SK-N-SH (cell line): ENCODE measurements around the gene SWAP70. TPM values are rescaled to one million over a fixed set of nuclear protein-coding genes. Genes with fewer than 3 reads are reported as not detected.
A peak's percentile ranks its signal among the peaks of the same experiment; 100 is the strongest.

Experiments used
- CTCF ChIA-PET: fragments of 300-600, 350-600 bp; formaldehyde crosslinking; extraction: SDS; loops from one replicate; lab custom pipeline; 2021; lab: Yijun Ruan, JAX
- POLR2A ChIA-PET: fragments of 350-600 bp; sonication (Branson Sonifier 250); formaldehyde crosslinking; extraction: SDS; loops from one replicate; lab custom pipeline; 2020; ENCODE audit warnings: antibody characterized with exemption, inconsistent platforms; lab: Yijun Ruan, JAX
- DNase-seq: peaks from one replicate; pipeline ENCODE4 v3.0.0; 2012
- H2AFZ ChIP-seq: fragments of 200-600 bp; sonication (generic); 2 replicates; pipeline ENCODE4 v1.8.1; 2016; ENCODE audit warnings: antibody characterized with exemption, mild to moderate bottlenecking, low read depth
- H3F3A ChIP-seq: fragments of 200-600 bp; sonication (generic); replicated peaks from 2 replicates; pipeline ENCODE3; 2016; ENCODE audit warnings: antibody characterized with exemption, mild to moderate bottlenecking; ENCODE audit not compliant: insufficient read depth
- H3K27ac ChIP-seq, 2 experiments: fragments of 200-500 bp in 1 of 2; fragments of 200-600 bp in 1 of 2; sonication (Bioruptor generic) in 1 of 2; sonication (generic), shearing (Covaris generic) in 1 of 2; 2 replicates each; pipeline versions ENCODE4 v1.5.1 to v1.6.1; 2014 to 2016; ENCODE audit warnings: low read depth in 2 of 2, inconsistent platforms in 1 of 2, low read length in 1 of 2, mild to moderate bottlenecking in 1 of 2, mixed read lengths in 1 of 2
- H3K27me3 ChIP-seq: fragments of 200-600 bp; sonication (generic), shearing (Covaris generic); 2 replicates; pipeline ENCODE4 v1.6.1; 2016; ENCODE audit warnings: mixed run types; ENCODE audit not compliant: insufficient read depth
- H3K36me3 ChIP-seq, 2 experiments: fragments of 200-500 bp in 1 of 2; fragments of 200-600 bp in 1 of 2; sonication (Bioruptor generic) in 1 of 2; sonication (generic) in 1 of 2; replicated peaks in 1 of 2; 2 replicates each; pipeline versions ENCODE3 to v1.5.1; 2014 to 2016; ENCODE audit warnings: low read length in 1 of 2, mild to moderate bottlenecking in 1 of 2; ENCODE audit not compliant: insufficient read depth in 2 of 2, control insufficient read depth in 1 of 2
- H3K4me1 ChIP-seq, 2 experiments: fragments of 200-500 bp in 1 of 2; fragments of 200-600 bp in 1 of 2; sonication (Bioruptor generic) in 1 of 2; sonication (generic), shearing (Covaris generic) in 1 of 2; 2 replicates each; pipeline versions ENCODE4 v1.5.1 to v1.6.1; 2014 to 2016; ENCODE audit warnings: low read depth in 1 of 2, low read length in 1 of 2, mixed run types in 1 of 2; ENCODE audit not compliant: insufficient read depth in 2 of 2, control insufficient read depth in 1 of 2
- H3K4me2 ChIP-seq: fragments of 200-600 bp; sonication (generic), shearing (Covaris generic); 2 replicates; pipeline ENCODE4 v1.6.1; 2017; ENCODE audit warnings: mixed run types
- H3K4me3 ChIP-seq, 2 experiments: fragments of 200-500 bp in 1 of 2; fragments of 200-600 bp in 1 of 2; sonication (Bioruptor generic) in 1 of 2; sonication (generic), shearing (Covaris generic) in 1 of 2; 2 replicates each; pipeline versions ENCODE4 v1.5.1 to v1.8.1; 2014 to 2016; ENCODE audit warnings: low read depth in 2 of 2, inconsistent platforms in 1 of 2, low read length in 1 of 2, mild to moderate bottlenecking in 1 of 2, mixed read lengths in 1 of 2, moderate library complexity in 1 of 2
- H3K79me2 ChIP-seq: fragments of 200-600 bp; sonication (generic); 2 replicates; pipeline ENCODE4 v1.8.1; 2017; ENCODE audit warnings: mild to moderate bottlenecking; ENCODE audit not compliant: insufficient read depth
- H3K9ac ChIP-seq: fragments of 200-600 bp; sonication (generic); 2 replicates; pipeline ENCODE4 v1.6.1; 2017; ENCODE audit warnings: mixed run types
- H3K9me2 ChIP-seq: fragments of 200-600 bp; sonication (generic); 2 replicates; pipeline ENCODE4 v1.6.1; 2017; ENCODE audit warnings: mixed run types
- H3K9me3 ChIP-seq: fragments of 200-600 bp; sonication (generic); 2 replicates; pipeline ENCODE4 v1.6.1; 2017; ENCODE audit warnings: mixed run types, mild to moderate bottlenecking, moderate library complexity
- H4K20me1 ChIP-seq: fragments of 200-600 bp; sonication (generic); 2 replicates; pipeline ENCODE4 v1.6.1; 2017; ENCODE audit warnings: mild to moderate bottlenecking, mixed run types; ENCODE audit not compliant: insufficient read depth
- EP300 ChIP-seq, 2 experiments: IDR thresholded peaks; 2 replicates each; pipeline versions ENCODE4 v1.4.0 to v1.6.1; 2012; ENCODE audit warnings: borderline replicate concordance in 1 of 2, low read depth in 1 of 2, low read length in 1 of 2
- FOSL2 ChIP-seq: IDR thresholded peaks from 2 replicates; pipeline ENCODE4 v1.4.0; 2012; ENCODE audit warnings: low read depth, mild to moderate bottlenecking, moderate library complexity, borderline replicate concordance
- FOXJ3 ChIP-seq: sonication (generic); formaldehyde crosslinking; IDR thresholded peaks from 2 replicates; pipeline ENCODE4 v1.5.1; 2020; ENCODE audit warnings: mild to moderate bottlenecking, missing genetic modification reagents
- JUND ChIP-seq: IDR thresholded peaks from 2 replicates; pipeline ENCODE4 v1.4.0; 2012
- MEF2A ChIP-seq: IDR thresholded peaks from 2 replicates; pipeline ENCODE4 v1.4.0; 2012; ENCODE audit warnings: low read depth, borderline replicate concordance
- NFIC ChIP-seq: IDR thresholded peaks from 2 replicates; pipeline ENCODE4 v1.4.0; 2012; ENCODE audit warnings: borderline replicate concordance
- PBX3 ChIP-seq: IDR thresholded peaks from 2 replicates; pipeline ENCODE4; 2012
- POLR2AphosphoS5 ChIP-seq: IDR thresholded peaks from 2 replicates; pipeline ENCODE4 v1.6.1; 2012; ENCODE audit warnings: low read depth, low read length
- RAD21 ChIP-seq: IDR thresholded peaks from 2 replicates; pipeline ENCODE4 v1.6.1; 2012; ENCODE audit warnings: mild to moderate bottlenecking, low read length
- RCOR1 ChIP-seq: fragments of 150-350 bp; IDR thresholded peaks from 2 replicates; pipeline ENCODE4 v1.6.1; 2017; ENCODE audit warnings: antibody characterized with exemption, low read length
- REST ChIP-seq: IDR thresholded peaks from 2 replicates; pipeline ENCODE4 v1.6.1; 2012; ENCODE audit warnings: mild to moderate bottlenecking, low read depth, low read length, moderate library complexity
- RFX5 ChIP-seq: IDR thresholded peaks from 2 replicates; pipeline ENCODE4 v1.6.1; 2012; ENCODE audit warnings: mild to moderate bottlenecking, improper control_type of control experiment, low read length
- RXRA ChIP-seq: IDR thresholded peaks from 2 replicates; pipeline ENCODE4 v1.4.0; 2012; ENCODE audit warnings: low read depth, mild to moderate bottlenecking, borderline replicate concordance
- TCF12 ChIP-seq: IDR thresholded peaks from 2 replicates; pipeline ENCODE4 v1.4.0; 2012
- TEAD4 ChIP-seq: IDR thresholded peaks from 2 replicates; pipeline ENCODE4 v1.4.0; 2012; ENCODE audit warnings: mild to moderate bottlenecking, borderline replicate concordance; ENCODE audit not compliant: insufficient read depth
- USF1 ChIP-seq: IDR thresholded peaks from 2 replicates; pipeline ENCODE4 v1.4.0; 2012; ENCODE audit warnings: low read depth, borderline replicate concordance
- WGBS: methylation state at CpG from one replicate; pipeline ENCODE4 v1.1.6; 2017; ENCODE audit warnings: low lambda C conversion rate; 5-methylcytosine and 5-hydroxymethylcytosine counted together
- polyA plus RNA-seq, 3 experiments: library from polyadenylated mRNA; depleted of rRNA; stranded (reverse); fragments of >200 nt; gene quantifications; 2 replicates each; pipeline ENCODE4 v1.2.3, GENCODE V29; 2012

SWAP70 gene
- polyA plus RNA-seq, 1 of the 3 experiments (the other 2 are of a cell fraction): 10.6 TPM

- Histone ChIP-seq H3K4me3 (no peak overlapping the region), H4K20me1 (no peaks in the 10 kb centered on the region), H3K9me3 (no peaks in the 10 kb centered on the region), H2AFZ (no peak overlapping the region), H3K9ac (no peak overlapping the region), H3K27ac (no peak overlapping the region), H3K36me3 (no peaks in the 10 kb centered on the region), H3K4me1 (peaks cover 26 to 37% of the 10 kb centered on the region in 2 experiments; a peak in 3 of 4 replicates), H3K27me3 (no peaks in the 10 kb centered on the region), H3F3A (peaks cover 21% of the 10 kb centered on the region), H3K4me2 (no peak overlapping the region), H3K79me2 (no peaks in the 10 kb centered on the region), H3K9me2 (no peaks in the 10 kb centered on the region)
- 85% methylated on average over 1 of the region's 1 CpG for WGBS
- CTCF ChIA-PET: interaction anchor here (1.3 to 1.4 kb wide), 2 partner anchors 151 to 544 kb away, joined by 3 to 4 read pairs; no protein-coding TSS in a partner anchor
- POLR2A ChIA-PET: no interaction called here
- TF ChIP-seq FOXJ3 (CRISPR knock-in tag): no peak
- no peak for DNase-seq
Observed at GRCh38 chr11:9763301-9763700, 99.4 kb downstream of the SWAP70 start.

- Histone ChIP-seq H3K4me3 (no peak overlapping the region), H3K27ac (peak overlapping the region; percentile 70 to 90), H3K9me2 (no peaks in the 10 kb centered on the region), H3K36me3 (no peaks in the 10 kb centered on the region), H3K27me3 (no peaks in the 10 kb centered on the region)
- ChIA-PET POLR2A (no interaction called here), CTCF (interaction anchor here (0.6 to 1.3 kb wide), 2 partner anchors 207 to 775 kb away, joined by 3 to 4 read pairs; no protein-coding TSS in a partner anchor)
- DNase-seq: no peak
- peak; percentile 65; the same call in 1 of the 2 replicates for TF ChIP-seq TEAD4
- peak; percentile 40 for TF ChIP-seq PBX3
- peak; percentile 65; the same call in 1 of the 2 replicates for TF ChIP-seq RXRA
- TF ChIP-seq RFX5: no peak
- peak; percentile 15; the same call in 1 of the 2 replicates for TF ChIP-seq JUND
- TF ChIP-seq TCF12: peak; percentile 73
- TF ChIP-seq MEF2A: no peak
- TF ChIP-seq EP300 (IDR thresholded peaks at IDR 0.05; ENCODE audit: borderline replicate concordance in 1 of 2, low read depth in 1 of 2, low read length in 1 of 2): peak in 1 of 2 experiments; percentile 73; a peak in 2 of 4 replicates
- TF ChIP-seq, all 33 proteins: peak for 6
- Histone ChIP-seq H4K20me1 (no peaks in the 10 kb centered on the region), H3K4me2 (peak overlapping the region; percentile 59), H2AFZ (no peak overlapping the region), H3K4me1 (peaks cover 13 to 19% of the 10 kb centered on the region in 2 experiments; a peak in 3 of 4 replicates), H3F3A (peaks cover 5% of the 10 kb centered on the region), H3K9me3 (no peaks in the 10 kb centered on the region), H3K79me2 (no peaks in the 10 kb centered on the region), H3K9ac (0 out of 2 replicates have a peak overlapping the region, but pooled peaks have one; percentile 38)
- 56% methylated on average over 5 of the region's 5 CpGs for WGBS
Observed at GRCh38 chr11:9765320-9766101, 101.6 kb downstream of the SWAP70 start.

GRCh38 chr11:9769621-9770020 lies 105.7 kb downstream of the SWAP70 start:
- no peaks in the 10 kb centered on the region for H3K9me3 ChIP-seq
- H3K4me1 ChIP-seq: peaks cover 9 to 18% of the 10 kb centered on the region in 2 experiments; a peak in 3 of 4 replicates
- H3K4me2 ChIP-seq: no peak overlapping the region
- DNase-seq: no peak
- peaks cover 8% of the 10 kb centered on the region for H3F3A ChIP-seq
- H4K20me1 ChIP-seq: no peaks in the 10 kb centered on the region
- H2AFZ ChIP-seq: no peak overlapping the region
- H3K9me2 ChIP-seq: no peaks in the 10 kb centered on the region
- no peaks in the 10 kb centered on the region for H3K27me3 ChIP-seq
- no peak overlapping the region for H3K27ac ChIP-seq
- H3K36me3 ChIP-seq: no peaks in the 10 kb centered on the region
- no peaks in the 10 kb centered on the region for H3K79me2 ChIP-seq
- 93% methylated on average over 3 of the region's 4 CpGs for WGBS
- CTCF ChIA-PET: no interaction called here
- POLR2A ChIA-PET: no interaction called here
- no peak overlapping the region for H3K9ac ChIP-seq
- no peak overlapping the region for H3K4me3 ChIP-seq
- TF ChIP-seq FOSL2 (no peak), TCF12 (no peak), REST (no peak), POLR2AphosphoS5 (no peak), RAD21 (no peak), TEAD4 (no peak), NFIC (no peak), RCOR1 (no peak), USF1 (no peak)
